NCI-H82 treated with DMSO at 0.1 percent for 48 hours (cell line): ENCODE data around the gene CADM2.

Experiments used
- DNase-seq: peaks from one replicate; lab custom pipeline; 2025; ENCODE audit not compliant: unreplicated experiment; lab: John Stamatoyannopoulos, UW

The CADM2 gene

DNA sequence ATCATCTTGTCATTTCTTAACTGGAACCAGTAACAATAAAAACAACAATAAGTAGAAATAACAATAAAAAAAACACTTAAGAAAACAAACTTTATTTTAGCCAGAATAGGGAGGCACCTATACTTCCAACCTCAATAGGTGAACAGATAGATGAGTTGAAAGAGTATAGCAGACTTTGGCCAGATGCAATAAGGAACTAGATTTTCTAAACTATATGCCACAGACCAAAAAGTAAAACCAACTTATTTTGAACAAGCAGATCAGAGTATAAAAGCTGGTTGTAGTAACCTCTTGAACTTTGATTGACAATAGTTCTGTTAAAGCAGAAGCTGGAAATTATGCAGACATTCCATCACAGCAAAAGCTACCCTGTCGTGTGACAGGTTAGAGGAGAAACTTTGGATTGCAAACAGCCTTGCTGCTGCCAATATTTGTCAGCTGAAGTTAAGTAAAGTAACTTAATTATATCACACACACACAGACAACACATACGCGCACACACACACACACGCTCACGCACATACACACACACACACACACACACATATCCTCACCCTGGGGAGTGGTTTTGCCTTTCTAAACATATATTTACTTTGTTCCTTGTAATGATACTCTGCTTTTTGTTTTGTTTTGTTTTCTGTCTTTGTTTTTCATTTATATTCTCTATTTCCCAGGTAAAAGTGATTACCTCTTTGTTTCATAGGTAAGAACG lies 1128.5 kb downstream of the CADM2 start:
- DNase-seq: no peak

GRCh38 chr3:86104154-86104553 lies 1145.4 kb downstream of the CADM2 start:
- no peak for DNase-seq

- DNase-seq: no peak
Observed at GRCh38 chr3:86109434-86109833, 1150.6 kb downstream of the CADM2 start.
